Activated CD8-positive, alpha-beta memory T cell treated with anti-CD3 and anti-CD28 coated beads, Interleukin-2, amount 50 U/mL, for 4 hours (primary cell): ENCODE measurements around the gene AGMAT.
"Not testable (repeated sequence)": the region's sequence is repeated elsewhere in the genome, so short reads cannot be mapped to it uniquely, and the experiment has no call there.

Experiments used
- DNase-seq: peaks from one replicate; pipeline ENCODE4 v3.0.0-alpha.2; 2020

Gene AGMAT

GRCh38 chr1:15609631-15610030 is 24.8 kb upstream of the AGMAT start:
- DNase-seq, result no peak

GRCh38 chr1:15605398-15606383 is 20.8 kb upstream of the AGMAT start:
- DNase-seq, result no peak

GRCh38 chr1:15604400-15604799 is 19.5 kb upstream of the AGMAT start:
- DNase-seq, result not testable (repeated sequence)

- not testable (repeated sequence) for DNase-seq
Observed at GRCh38 chr1:15603966-15604282, 19.1 kb upstream of the AGMAT start.

- DNase-seq, result peak; percentile 91
Observed at GRCh38 chr1:15603050-15603965, 18.5 kb upstream of the AGMAT start.

- no peak for DNase-seq
Observed at GRCh38 chr1:15598436-15598835, 13.6 kb upstream of the AGMAT start.

GRCh38 chr1:15595809-15596617 is 11.2 kb upstream of the AGMAT start:
- no peak for DNase-seq

GRCh38 chr1:15592285-15592684 is 7.4 kb upstream of the AGMAT start:
- no peak for DNase-seq

GRCh38 chr1:15583016-15583706 is 1.7 kb downstream of the AGMAT start:
- no peak for DNase-seq

GRCh38 chr1:15579683-15580047 is 5.2 kb downstream of the AGMAT start:
- DNase-seq, result no peak

- peak; percentile 18 for DNase-seq
Observed at GRCh38 chr1:15578921-15579682, 5.7 kb downstream of the AGMAT start.

GRCh38 chr1:15577691-15578090 is 7.2 kb downstream of the AGMAT start:
- no peak for DNase-seq

GRCh38 chr1:15575549-15576150 is 9.2 kb downstream of the AGMAT start:
- DNase-seq, result no peak

GRCh38 chr1:15574741-15575140 is 10.1 kb downstream of the AGMAT start:
- DNase-seq, result no peak

- DNase-seq, result no peak
Observed at GRCh38 chr1:15573477-15573876, 11.4 kb downstream of the AGMAT start.

- no peak for DNase-seq
Observed at GRCh38 chr1:15571266-15571665, 13.6 kb downstream of the AGMAT start.

GRCh38 chr1:15570861-15571260 is 14.0 kb downstream of the AGMAT start:
- no peak for DNase-seq

- DNase-seq, result no peak
Observed at GRCh38 chr1:15568387-15569073, 16.3 kb downstream of the AGMAT start.

GRCh38 chr1:15559189-15559810 is 25.6 kb downstream of the AGMAT start:
- DNase-seq, result no peak

GRCh38 chr1:15558516-15558915 is 26.3 kb downstream of the AGMAT start:
- no peak for DNase-seq
